Neural cell (in vitro differentiated cells): ENCODE results near the gene TMEM255B.

ENCODE experiments used
- EP300 ChIP-seq: fragments of 450-650 bp; conservative IDR thresholded peaks from 2 replicates; pipeline ENCODE4 v1.6.1; 2014; ENCODE audit warnings: antibody characterized with exemption, mild to moderate bottlenecking, moderate library complexity; ENCODE audit not compliant: poor library complexity, severe bottlenecking
- EZH2 ChIP-seq: fragments of 200-600, 300-800 bp; shearing (Covaris generic), sonication (generic); IDR thresholded peaks from 2 replicates; pipeline ENCODE4 v1.6.1; 2014; ENCODE audit warnings: antibody characterized with exemption, low read length, borderline replicate concordance, mild to moderate bottlenecking; ENCODE audit not compliant: insufficient read depth, poor library complexity, severe bottlenecking
- MXI1 ChIP-seq: fragments of 450-650 bp; conservative IDR thresholded peaks from 2 replicates; pipeline ENCODE4 v1.6.1; 2014; ENCODE audit warnings: antibody characterized with exemption, mild to moderate bottlenecking; ENCODE audit not compliant: poor library complexity, severe bottlenecking
- POLR2AphosphoS5 ChIP-seq: IDR thresholded peaks from 2 replicates; pipeline ENCODE4 v1.6.1; 2012
- RAD21 ChIP-seq: fragments of 450-650 bp; conservative IDR thresholded peaks from 2 replicates; pipeline ENCODE4 v1.6.1; 2014; ENCODE audit warnings: antibody characterized with exemption, mild to moderate bottlenecking, moderate library complexity
- REST ChIP-seq: IDR thresholded peaks from 2 replicates; pipeline ENCODE4 v1.6.1; 2012; ENCODE audit warnings: borderline replicate concordance
- SMC3 ChIP-seq: fragments of 450-650 bp; conservative IDR thresholded peaks from 2 replicates; pipeline ENCODE4 v1.6.1; 2014; ENCODE audit warnings: antibody characterized with exemption, mild to moderate bottlenecking, moderate library complexity; ENCODE audit not compliant: poor library complexity
- TAF1 ChIP-seq: IDR thresholded peaks from 2 replicates; pipeline ENCODE4 v1.6.1; 2012; ENCODE audit warnings: low read depth
- TF ChIP-seq, protein P1 (sequence below): fragments of 450-650 bp; IDR thresholded peaks from 2 replicates; pipeline ENCODE4 v1.5.1; 2014; ENCODE audit warnings: antibody characterized with exemption, mild to moderate bottlenecking, moderate library complexity; ENCODE audit not compliant: poor library complexity, severe bottlenecking

DNA sequence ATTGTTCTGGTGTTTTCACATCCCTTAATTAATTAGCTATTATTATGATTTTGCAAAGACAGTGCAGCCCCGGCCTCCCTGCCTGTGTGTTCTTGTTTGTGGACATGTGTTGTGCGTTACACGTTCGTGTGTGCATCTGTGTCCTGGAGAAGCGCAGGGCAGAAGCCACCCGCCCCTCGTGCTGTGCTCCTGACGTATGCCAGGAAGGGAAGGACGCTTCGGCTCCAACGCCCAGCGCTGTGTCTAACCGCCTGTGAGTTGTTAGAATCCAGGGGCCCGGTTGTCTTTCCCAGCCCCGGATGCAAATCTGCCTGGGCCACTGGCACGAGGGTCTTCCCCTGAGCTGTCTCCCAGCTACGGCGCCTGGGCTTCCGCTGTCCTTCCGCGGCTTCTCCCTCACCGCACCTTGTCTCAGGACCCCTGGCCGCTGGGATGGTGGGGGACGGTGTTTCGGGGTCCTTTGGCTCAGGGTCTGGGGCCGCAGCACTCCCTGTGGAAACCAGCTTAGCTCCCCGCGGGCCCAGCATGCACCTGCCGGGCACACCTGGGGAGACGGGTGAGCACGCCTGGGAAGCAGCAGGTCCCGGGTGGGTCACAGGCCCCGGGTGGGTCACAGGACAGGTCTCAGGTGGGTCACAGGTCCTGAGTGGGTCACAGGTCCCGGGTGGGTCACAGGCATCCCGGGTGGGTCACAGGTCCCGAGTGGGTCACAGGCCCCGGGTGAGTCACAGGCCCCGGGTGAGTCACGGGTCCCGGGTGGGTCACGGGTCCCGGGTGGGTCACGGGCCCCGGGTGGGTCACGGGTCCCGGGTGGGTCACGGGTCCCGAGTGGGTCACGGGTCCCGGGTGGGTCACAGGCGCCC is 53.4 kb downstream of the TMEM255B start:
- TF ChIP-seq, protein P1, sequence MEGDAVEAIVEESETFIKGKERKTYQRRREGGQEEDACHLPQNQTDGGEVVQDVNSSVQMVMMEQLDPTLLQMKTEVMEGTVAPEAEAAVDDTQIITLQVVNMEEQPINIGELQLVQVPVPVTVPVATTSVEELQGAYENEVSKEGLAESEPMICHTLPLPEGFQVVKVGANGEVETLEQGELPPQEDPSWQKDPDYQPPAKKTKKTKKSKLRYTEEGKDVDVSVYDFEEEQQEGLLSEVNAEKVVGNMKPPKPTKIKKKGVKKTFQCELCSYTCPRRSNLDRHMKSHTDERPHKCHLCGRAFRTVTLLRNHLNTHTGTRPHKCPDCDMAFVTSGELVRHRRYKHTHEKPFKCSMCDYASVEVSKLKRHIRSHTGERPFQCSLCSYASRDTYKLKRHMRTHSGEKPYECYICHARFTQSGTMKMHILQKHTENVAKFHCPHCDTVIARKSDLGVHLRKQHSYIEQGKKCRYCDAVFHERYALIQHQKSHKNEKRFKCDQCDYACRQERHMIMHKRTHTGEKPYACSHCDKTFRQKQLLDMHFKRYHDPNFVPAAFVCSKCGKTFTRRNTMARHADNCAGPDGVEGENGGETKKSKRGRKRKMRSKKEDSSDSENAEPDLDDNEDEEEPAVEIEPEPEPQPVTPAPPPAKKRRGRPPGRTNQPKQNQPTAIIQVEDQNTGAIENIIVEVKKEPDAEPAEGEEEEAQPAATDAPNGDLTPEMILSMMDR, result no peak
- TF ChIP-seq REST (no peak), EP300 (no peak), SMC3 (no peak), TAF1 (no peak), MXI1 (no peak), EZH2 (no peak), POLR2AphosphoS5 (no peak), RAD21 (no peak)
